ENCODE data around the gene DCLK1.

The DCLK1 gene

DNA sequence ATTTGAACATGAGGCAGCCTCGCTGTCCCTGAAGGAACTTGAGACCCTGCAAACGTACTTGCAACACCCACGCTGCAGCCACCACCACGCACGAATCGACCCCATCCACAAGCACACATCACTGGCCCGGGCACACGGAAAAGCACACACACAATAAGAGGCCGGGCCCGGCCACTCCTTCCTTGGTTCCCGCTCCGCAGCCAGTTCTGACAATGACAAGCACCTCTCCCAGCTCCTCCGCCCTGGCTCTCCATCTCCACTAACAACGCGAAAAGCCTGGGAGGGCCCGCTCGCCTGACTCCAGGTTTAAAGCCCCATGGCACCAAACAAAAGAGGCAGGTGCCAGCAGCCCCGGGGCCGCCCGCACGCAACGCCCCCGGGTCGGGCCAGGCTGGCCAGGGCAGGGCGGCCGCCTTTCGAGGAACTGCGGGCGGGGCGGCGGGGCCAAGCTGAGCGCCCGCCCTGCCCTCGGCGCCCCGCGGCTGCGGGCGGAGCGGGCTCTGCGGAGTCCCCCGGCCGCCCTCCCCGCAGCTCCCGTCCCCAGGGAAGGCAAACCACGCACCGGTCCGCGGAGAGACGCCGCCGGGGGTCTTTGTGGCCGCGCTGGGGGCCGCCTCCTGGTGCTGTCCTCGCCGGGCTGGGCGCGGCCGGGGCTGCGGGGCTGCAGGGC, 495 bp downstream of the DCLK1 start:
- no peak overlapping the region for H3K27ac ChIP-seq (replicated peaks)
- peaks cover 48% of the 10 kb centered on the region for H3K27me3 ChIP-seq (ENCODE audit: insufficient read depth, poor library complexity, severe bottlenecking)
- no peak for DNase-seq (ENCODE audit: low read depth in 1 of 2, low spot score in 1 of 2)
- TF ChIP-seq, protein P1, sequence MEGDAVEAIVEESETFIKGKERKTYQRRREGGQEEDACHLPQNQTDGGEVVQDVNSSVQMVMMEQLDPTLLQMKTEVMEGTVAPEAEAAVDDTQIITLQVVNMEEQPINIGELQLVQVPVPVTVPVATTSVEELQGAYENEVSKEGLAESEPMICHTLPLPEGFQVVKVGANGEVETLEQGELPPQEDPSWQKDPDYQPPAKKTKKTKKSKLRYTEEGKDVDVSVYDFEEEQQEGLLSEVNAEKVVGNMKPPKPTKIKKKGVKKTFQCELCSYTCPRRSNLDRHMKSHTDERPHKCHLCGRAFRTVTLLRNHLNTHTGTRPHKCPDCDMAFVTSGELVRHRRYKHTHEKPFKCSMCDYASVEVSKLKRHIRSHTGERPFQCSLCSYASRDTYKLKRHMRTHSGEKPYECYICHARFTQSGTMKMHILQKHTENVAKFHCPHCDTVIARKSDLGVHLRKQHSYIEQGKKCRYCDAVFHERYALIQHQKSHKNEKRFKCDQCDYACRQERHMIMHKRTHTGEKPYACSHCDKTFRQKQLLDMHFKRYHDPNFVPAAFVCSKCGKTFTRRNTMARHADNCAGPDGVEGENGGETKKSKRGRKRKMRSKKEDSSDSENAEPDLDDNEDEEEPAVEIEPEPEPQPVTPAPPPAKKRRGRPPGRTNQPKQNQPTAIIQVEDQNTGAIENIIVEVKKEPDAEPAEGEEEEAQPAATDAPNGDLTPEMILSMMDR (IDR thresholded peaks at IDR 0.05; ENCODE audit: insufficient read depth, low read length) = no peak
- TF ChIP-seq POLR2AphosphoS5 (IDR thresholded peaks at IDR 0.05; ENCODE audit: low read depth) (no peak), GABPA (IDR thresholded peaks at IDR 0.05; ENCODE audit: low read depth) (no peak)
- TF ChIP-seq, protein P2, sequence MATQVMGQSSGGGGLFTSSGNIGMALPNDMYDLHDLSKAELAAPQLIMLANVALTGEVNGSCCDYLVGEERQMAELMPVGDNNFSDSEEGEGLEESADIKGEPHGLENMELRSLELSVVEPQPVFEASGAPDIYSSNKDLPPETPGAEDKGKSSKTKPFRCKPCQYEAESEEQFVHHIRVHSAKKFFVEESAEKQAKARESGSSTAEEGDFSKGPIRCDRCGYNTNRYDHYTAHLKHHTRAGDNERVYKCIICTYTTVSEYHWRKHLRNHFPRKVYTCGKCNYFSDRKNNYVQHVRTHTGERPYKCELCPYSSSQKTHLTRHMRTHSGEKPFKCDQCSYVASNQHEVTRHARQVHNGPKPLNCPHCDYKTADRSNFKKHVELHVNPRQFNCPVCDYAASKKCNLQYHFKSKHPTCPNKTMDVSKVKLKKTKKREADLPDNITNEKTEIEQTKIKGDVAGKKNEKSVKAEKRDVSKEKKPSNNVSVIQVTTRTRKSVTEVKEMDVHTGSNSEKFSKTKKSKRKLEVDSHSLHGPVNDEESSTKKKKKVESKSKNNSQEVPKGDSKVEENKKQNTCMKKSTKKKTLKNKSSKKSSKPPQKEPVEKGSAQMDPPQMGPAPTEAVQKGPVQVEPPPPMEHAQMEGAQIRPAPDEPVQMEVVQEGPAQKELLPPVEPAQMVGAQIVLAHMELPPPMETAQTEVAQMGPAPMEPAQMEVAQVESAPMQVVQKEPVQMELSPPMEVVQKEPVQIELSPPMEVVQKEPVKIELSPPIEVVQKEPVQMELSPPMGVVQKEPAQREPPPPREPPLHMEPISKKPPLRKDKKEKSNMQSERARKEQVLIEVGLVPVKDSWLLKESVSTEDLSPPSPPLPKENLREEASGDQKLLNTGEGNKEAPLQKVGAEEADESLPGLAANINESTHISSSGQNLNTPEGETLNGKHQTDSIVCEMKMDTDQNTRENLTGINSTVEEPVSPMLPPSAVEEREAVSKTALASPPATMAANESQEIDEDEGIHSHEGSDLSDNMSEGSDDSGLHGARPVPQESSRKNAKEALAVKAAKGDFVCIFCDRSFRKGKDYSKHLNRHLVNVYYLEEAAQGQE (IDR thresholded peaks at IDR 0.05; ENCODE audit: insufficient replicate concordance, low read depth) = no peak
- no peak overlapping the region for H3K4me3 ChIP-seq (replicated peaks; ENCODE audit: insufficient read depth, low read length)

DNA sequence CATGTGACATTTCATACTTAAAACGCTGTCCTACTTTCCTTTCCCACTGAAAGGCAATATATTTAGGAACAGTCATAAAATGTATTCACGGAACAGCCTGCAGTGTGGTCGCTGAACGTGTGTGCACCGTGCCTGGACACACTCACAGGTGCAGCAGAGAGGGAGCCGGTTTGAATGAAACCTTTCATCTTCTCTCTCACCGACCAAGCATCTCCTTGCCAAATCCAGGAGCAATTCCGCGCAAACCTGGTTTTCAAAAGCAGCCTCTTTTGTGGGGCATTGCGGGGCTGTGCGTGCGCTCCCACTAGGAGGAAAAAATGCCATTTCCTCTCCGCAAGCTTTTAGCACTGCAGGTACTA, 1.0 kb downstream of the DCLK1 start:
- TF ChIP-seq POLR2AphosphoS5 (IDR thresholded peaks at IDR 0.05; ENCODE audit: low read depth) (no peak), SPI1 (IDR thresholded peaks at IDR 0.05; ENCODE audit: borderline replicate concordance, low read depth) (no peak), GABPA (IDR thresholded peaks at IDR 0.05; ENCODE audit: low read depth) (no peak)
- TF ChIP-seq, protein P2 (IDR thresholded peaks at IDR 0.05; ENCODE audit: insufficient replicate concordance, low read depth) = no peak
- TF ChIP-seq, protein P1 (IDR thresholded peaks at IDR 0.05; ENCODE audit: insufficient read depth, low read length) = no peak
- DNase-seq (ENCODE audit: low read depth in 1 of 2, low spot score in 1 of 2) = no peak
- Histone ChIP-seq H3K4me3 (replicated peaks; ENCODE audit: insufficient read depth, low read length) (no peak overlapping the region), H3K27ac (replicated peaks) (no peak overlapping the region), H3K27me3 (ENCODE audit: insufficient read depth, poor library complexity, severe bottlenecking) (peaks cover 48% of the 10 kb centered on the region)

DNA sequence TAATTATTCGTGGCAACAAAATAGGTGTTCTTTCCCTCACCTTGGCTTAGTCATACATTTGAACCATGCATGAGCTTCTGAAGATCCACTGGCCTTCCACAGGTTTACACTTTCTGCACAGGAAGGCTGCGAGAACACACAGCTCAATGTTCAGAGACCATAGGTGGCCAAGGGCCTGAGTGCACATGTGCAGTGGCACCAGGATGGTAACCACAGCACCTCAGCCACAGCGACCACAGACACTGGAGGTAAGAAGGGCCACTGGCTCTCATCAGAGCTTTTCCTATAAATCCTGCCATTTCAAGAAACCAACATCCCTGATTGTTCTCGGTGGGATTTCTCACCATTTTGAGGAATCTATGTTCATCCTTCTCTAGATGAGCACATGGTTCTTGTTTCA, 1.6 kb downstream of the DCLK1 start:
- no peak for DNase-seq (ENCODE audit: low read depth in 1 of 2, low spot score in 1 of 2)
- H3K27ac ChIP-seq (replicated peaks) = no peak overlapping the region
- TF ChIP-seq GABPA (IDR thresholded peaks at IDR 0.05; ENCODE audit: low read depth) (no peak), POLR2AphosphoS5 (IDR thresholded peaks at IDR 0.05; ENCODE audit: low read depth) (no peak), SPI1 (IDR thresholded peaks at IDR 0.05; ENCODE audit: borderline replicate concordance, low read depth) (no peak)
- TF ChIP-seq, protein P1 (IDR thresholded peaks at IDR 0.05; ENCODE audit: insufficient read depth, low read length) = no peak
- TF ChIP-seq, protein P2 (IDR thresholded peaks at IDR 0.05; ENCODE audit: insufficient replicate concordance, low read depth) = no peak
- H3K4me3 ChIP-seq (replicated peaks; ENCODE audit: insufficient read depth, low read length) = no peak overlapping the region
- H3K27me3 ChIP-seq (ENCODE audit: insufficient read depth, poor library complexity, severe bottlenecking) = peaks cover 48% of the 10 kb centered on the region
